Fibroblast of pulmonary artery (primary cell): Measurements from ENCODE around the gene TSEN2.
"Not testable (repeated sequence)": the region's sequence is repeated elsewhere in the genome, so short reads cannot be mapped to it uniquely, and the experiment has no call there.

Experiments
- DNase-seq: peaks from one replicate; pipeline ENCODE4 v3.0.0-alpha.2; 2010; ENCODE audit warnings: low read depth
- H3K4me3 ChIP-seq: replicated peaks from 2 replicates; pipeline ENCODE4 v1.5.1; 2011; ENCODE audit warnings: low read depth, mild to moderate bottlenecking, control low read depth, low read length, moderate library complexity
- CTCF ChIP-seq: IDR thresholded peaks from 2 replicates; pipeline ENCODE4 v1.5.1; 2011; ENCODE audit warnings: mild to moderate bottlenecking, control low read depth, low read length, inconsistent platforms; ENCODE audit errors: missing control alignments

TSEN2 gene

DNA sequence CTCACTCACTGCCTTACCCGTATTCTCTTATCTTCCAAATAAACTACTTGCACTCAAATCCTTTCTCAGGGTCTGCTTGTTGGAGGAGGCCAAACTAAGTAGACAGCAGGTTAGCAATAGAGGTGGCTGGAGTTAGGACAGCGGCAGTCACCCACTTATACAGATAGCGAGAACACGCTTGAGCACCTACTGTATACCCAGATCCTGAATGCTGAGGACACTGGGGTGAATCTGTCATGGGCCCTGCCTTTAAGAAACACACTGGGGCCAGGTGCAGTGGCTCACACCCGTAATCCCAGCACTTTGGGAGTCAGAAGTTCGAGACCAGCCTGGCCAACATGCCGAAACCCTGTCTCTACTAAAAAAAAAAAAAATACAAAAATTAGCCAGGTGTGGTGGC lies 38.0 kb upstream of the TSEN2 start:
- no peak for TF ChIP-seq CTCF
- no peak overlapping the region for H3K4me3 ChIP-seq
- DNase-seq = no peak

- DNase-seq = no peak
- no peak overlapping the region for H3K4me3 ChIP-seq
These were observed 37.2 kb upstream of the TSEN2 start for GRCh38 chr3:12447075-12447474.

GRCh38 chr3:12448404-12449202 lies 35.7 kb upstream of the TSEN2 start:
- H3K4me3 ChIP-seq, DNase-seq: not testable (repeated sequence)

More at GRCh38 chr3:12447075-12447474, 37.2 kb upstream of the TSEN2 start:
- no peak for TF ChIP-seq CTCF

GRCh38 chr3:12449889-12450682 lies 34.2 kb upstream of the TSEN2 start:
- no peak for DNase-seq
- H3K4me3 ChIP-seq = no peak overlapping the region
- no peak for TF ChIP-seq CTCF

DNA sequence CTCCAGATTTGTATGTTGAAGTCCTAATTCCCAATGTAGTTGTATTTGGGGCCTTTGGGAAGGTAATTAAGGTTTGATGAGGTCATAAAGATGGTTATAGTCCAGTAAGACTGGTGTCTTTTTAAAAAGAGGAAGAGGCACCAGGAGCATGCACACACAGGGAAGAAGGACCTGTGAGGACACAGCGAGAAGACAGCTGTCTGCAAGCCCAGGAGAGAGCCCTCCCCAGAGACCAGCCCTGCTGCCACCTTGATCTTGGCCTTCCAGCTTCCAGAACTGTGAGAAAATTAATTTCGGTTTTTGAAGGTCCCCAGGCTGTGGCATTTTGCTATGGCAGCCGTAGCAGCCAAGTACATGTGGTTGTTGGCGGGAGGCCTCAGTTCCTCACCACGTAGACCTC lies 32.8 kb upstream of the TSEN2 start:
- H3K4me3 ChIP-seq = no peak overlapping the region
- TF ChIP-seq CTCF = no peak
- no peak for DNase-seq

DNA sequence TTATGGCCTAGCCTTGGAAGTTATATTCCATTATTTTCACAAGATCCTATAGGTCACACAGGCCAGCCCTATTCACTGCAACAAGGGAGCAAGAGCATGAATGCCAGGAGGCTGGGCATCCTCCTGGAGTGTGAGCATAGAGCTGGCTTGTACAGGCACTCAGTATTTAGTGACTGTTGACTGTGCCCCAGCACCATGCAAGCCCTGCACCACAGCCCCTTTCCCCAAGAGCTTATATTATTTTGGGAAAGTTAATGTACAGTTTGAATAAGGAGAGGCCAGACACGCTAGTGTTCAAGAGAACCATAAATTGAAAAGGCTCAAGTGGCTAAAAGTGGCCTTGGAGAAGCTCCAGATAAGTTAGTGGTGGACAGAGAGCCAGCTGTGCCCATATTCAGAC lies 32.3 kb upstream of the TSEN2 start:
- TF ChIP-seq CTCF = no peak
- H3K4me3 ChIP-seq = no peak overlapping the region
- no peak for DNase-seq
